Coronary artery (tissue), 2 donors: ENCODE results near the gene PCDH17.

Experiments
- DNase-seq: peaks from one replicate; pipeline ENCODE4 v3.0.0-alpha.2; 2017; ENCODE audit warnings: low spot score
- H3K27ac ChIP-seq, 2 donors: fragments of 200-600 bp; sonication (generic); one replicate each; pipeline ENCODE4 v1.5.1; 2016 to 2019
- H3K4me3 ChIP-seq: fragments of 200-600 bp; sonication (generic); 2 replicates; pipeline ENCODE4 v1.5.1; 2016; ENCODE audit warnings: mild to moderate bottlenecking, moderate library complexity
- CTCF ChIP-seq: fragments of 200-600 bp; sonication (generic); IDR thresholded peaks from one replicate; pipeline ENCODE4 v1.5.1; 2019; ENCODE audit warnings: antibody characterized with exemption

PCDH17 gene

DNA sequence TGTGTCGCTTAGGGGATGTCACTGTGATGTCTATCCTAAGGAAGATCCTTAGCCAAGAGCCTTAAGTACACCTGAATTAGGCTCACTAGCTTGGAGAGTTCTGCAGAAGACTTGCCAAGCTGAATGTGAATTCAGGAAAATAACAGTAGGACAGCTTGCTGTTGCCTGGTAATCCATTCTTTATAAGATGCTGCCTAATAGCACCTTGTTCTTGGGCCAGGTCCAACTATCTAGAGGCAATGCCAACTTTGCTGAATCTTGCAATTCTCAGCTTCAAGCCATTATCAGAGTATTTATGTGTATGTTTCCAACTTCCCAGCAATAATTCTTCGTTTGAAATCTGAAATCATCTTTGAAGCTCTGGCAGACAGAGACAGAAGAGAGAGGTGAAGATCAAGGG lies 102.8 kb downstream of the PCDH17 start:
- Histone ChIP-seq H3K4me3 (no peak overlapping the region), H3K27ac (no peak overlapping the region)
- no peak for DNase-seq
- TF ChIP-seq CTCF: no peak

GRCh38 chr13:57739089-57739488 lies 107.5 kb downstream of the PCDH17 start:
- H3K4me3 ChIP-seq: no peak overlapping the region
- no peak for TF ChIP-seq CTCF
- DNase-seq: no peak
- no peak overlapping the region for H3K27ac ChIP-seq

- no peak for TF ChIP-seq CTCF
- H3K27ac ChIP-seq: no peak overlapping the region
- H3K4me3 ChIP-seq: no peak overlapping the region
- no peak for DNase-seq
Observed at GRCh38 chr13:57739543-57740190, 108.1 kb downstream of the PCDH17 start.

- no peak for TF ChIP-seq CTCF
- no peak for DNase-seq
- Histone ChIP-seq H3K27ac (no peak overlapping the region), H3K4me3 (no peak overlapping the region)
Observed at GRCh38 chr13:57740719-57741118, 109.2 kb downstream of the PCDH17 start.

GRCh38 chr13:57748096-57748495 lies 116.6 kb downstream of the PCDH17 start:
- no peak for TF ChIP-seq CTCF
- H3K27ac ChIP-seq: no peak overlapping the region
- no peak for DNase-seq
- H3K4me3 ChIP-seq: no peak overlapping the region

- no peak for TF ChIP-seq CTCF
- Histone ChIP-seq H3K4me3 (no peak overlapping the region), H3K27ac (no peak overlapping the region)
- no peak for DNase-seq
Observed at GRCh38 chr13:57760951-57761350, 129.4 kb downstream of the PCDH17 start.

GRCh38 chr13:57763689-57764088 lies 132.1 kb downstream of the PCDH17 start:
- no peak overlapping the region for H3K27ac ChIP-seq
- H3K4me3 ChIP-seq: no peak overlapping the region
- DNase-seq: no peak
- no peak for TF ChIP-seq CTCF
